Hematopoietic multipotent progenitor cell treated with erythropoietin and hydrocortisone succinate and interleukin-3 and kit ligand, for 4 days (in vitro differentiated cells): Measurements from ENCODE around the gene NARF.
A peak's percentile ranks its signal among the peaks of the same experiment; 100 is the strongest.
"Not testable (repeated sequence)": the region's sequence is repeated elsewhere in the genome, so short reads cannot be mapped to it uniquely, and the experiment has no call there.

Experiments
- DNase-seq: peaks from one replicate; pipeline ENCODE4 v3.0.0-alpha.2; 2015

NARF gene

GRCh38 chr17:82447876-82448275 lies 10.7 kb upstream of the NARF start:
- no peak for DNase-seq

GRCh38 chr17:82449131-82449882 lies 9.2 kb upstream of the NARF start:
- DNase-seq = peak; percentile 66

- DNase-seq = peak; percentile 40
Measured at GRCh38 chr17:82449883-82450356, 8.6 kb upstream of the NARF start.

- peak; percentile 98 for DNase-seq
Measured at GRCh38 chr17:82450357-82451106, 8.0 kb upstream of the NARF start, which contains the start of gene CYBC1. TSS of gene CYBC1 (minus strand) at chr17:82450752. CDS start at chr17:82449254, 1,498 bp downstream.

- DNase-seq = no peak
Measured at GRCh38 chr17:82452162-82452561, 6.4 kb upstream of the NARF start.

- DNase-seq = not testable (repeated sequence)
Measured at GRCh38 chr17:82453151-82453550, 5.4 kb upstream of the NARF start.

- DNase-seq = not testable (repeated sequence)
Measured at GRCh38 chr17:82453706-82454105, 4.8 kb upstream of the NARF start.

GRCh38 chr17:82457073-82457928 lies 1.2 kb upstream of the NARF start:
- peak; percentile 60 for DNase-seq

GRCh38 chr17:82457929-82458178 lies 687 bp upstream of the NARF start:
- DNase-seq = peak; percentile 98

- DNase-seq = peak; percentile 67
Measured at GRCh38 chr17:82458885-82459424, 414 bp downstream of the NARF start.

- DNase-seq = not testable (repeated sequence)
Measured at GRCh38 chr17:82459936-82460335, 1.4 kb downstream of the NARF start.

GRCh38 chr17:82461827-82462524 lies 3.4 kb downstream of the NARF start:
- peak; percentile 86 for DNase-seq

GRCh38 chr17:82463391-82463790 lies 4.8 kb downstream of the NARF start:
- no peak for DNase-seq

- DNase-seq = no peak
Measured at GRCh38 chr17:82463925-82464566, 5.5 kb downstream of the NARF start.

- no peak for DNase-seq
Measured at GRCh38 chr17:82464567-82464929, 6.0 kb downstream of the NARF start.

- DNase-seq = no peak
Measured at GRCh38 chr17:82465023-82465603, 6.6 kb downstream of the NARF start.

GRCh38 chr17:82468692-82469091 lies 10.2 kb downstream of the NARF start:
- no peak for DNase-seq

GRCh38 chr17:82470065-82470464 lies 11.5 kb downstream of the NARF start:
- no peak for DNase-seq

- no peak for DNase-seq
Measured at GRCh38 chr17:82474223-82475010, 15.9 kb downstream of the NARF start.

GRCh38 chr17:82475458-82475857 lies 16.9 kb downstream of the NARF start:
- DNase-seq = no peak

GRCh38 chr17:82477934-82478333 lies 19.4 kb downstream of the NARF start:
- DNase-seq = no peak
